ENCODE results near the gene IFITM5.
"Not testable (repeated sequence)": the region's sequence is repeated elsewhere in the genome, so short reads cannot be mapped to it uniquely, and the experiment has no call there.

Gene IFITM5

DNA sequence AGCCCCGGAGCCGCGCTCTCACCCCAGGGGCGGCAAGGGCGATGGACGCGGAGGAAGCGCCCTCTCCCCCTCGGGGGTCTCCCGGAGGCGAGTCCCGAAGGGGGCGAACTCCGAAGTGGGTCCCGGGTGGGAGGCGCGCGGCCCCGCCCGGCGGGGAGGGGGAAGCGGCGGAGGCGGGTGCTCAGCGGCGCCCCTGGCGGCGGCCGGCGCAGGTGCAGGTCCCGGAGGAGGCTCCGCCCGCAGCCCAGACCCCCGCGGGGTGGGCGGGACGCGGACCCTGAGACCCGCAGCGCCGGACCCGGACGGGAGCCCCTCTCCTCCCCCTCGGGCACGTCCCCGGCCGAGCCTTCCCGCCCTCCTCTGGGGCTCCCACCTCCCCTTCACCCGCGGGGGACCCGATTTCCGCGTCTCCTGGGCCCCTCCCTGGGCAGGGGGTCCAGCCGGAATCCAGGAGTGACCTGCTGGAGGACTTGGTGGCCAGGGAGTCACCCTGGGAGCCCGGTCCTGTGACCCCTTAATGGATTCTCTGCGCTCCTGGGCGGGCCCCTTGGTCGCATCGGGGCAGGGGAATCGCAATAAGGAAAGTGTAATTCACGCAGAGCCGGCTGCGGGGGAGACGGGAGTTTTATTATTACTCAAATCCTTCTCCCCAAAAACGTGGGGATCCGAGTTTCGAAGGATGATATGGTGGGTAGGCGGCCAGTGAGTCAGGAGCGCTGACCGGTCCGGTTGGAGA is 11.9 kb upstream of the IFITM5 start:
- not testable (repeated sequence) for DNase-seq

DNA sequence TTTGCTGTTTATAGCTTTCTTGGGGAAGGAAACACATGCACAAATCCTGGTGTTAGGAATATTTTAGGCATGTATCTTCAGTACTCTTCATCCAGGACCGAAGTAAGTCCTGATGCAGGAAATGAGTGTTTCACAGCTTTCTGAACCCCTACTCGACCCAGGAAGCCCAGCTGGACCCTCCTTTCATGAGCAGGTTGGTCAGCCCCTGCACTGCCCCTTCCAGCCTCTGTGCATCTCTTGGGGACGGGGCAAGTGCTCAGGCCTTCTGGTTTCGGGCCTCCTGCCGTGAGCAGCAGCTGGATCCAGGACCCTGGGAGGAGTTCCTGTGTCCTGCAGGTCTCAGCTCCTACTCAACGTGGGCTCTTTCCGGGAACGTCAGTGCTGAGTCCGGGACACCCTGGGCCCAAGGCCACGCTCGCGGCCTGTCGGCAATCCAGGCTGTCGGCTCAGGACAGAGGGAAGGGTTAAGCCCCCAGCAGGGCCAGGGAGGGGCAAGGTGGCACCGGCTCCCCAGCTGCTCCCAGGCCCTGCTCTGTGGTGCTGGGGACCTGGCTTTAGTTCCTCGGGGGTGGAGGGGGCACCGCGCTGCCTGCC is 10.8 kb upstream of the IFITM5 start:
- not testable (repeated sequence) for DNase-seq

DNA sequence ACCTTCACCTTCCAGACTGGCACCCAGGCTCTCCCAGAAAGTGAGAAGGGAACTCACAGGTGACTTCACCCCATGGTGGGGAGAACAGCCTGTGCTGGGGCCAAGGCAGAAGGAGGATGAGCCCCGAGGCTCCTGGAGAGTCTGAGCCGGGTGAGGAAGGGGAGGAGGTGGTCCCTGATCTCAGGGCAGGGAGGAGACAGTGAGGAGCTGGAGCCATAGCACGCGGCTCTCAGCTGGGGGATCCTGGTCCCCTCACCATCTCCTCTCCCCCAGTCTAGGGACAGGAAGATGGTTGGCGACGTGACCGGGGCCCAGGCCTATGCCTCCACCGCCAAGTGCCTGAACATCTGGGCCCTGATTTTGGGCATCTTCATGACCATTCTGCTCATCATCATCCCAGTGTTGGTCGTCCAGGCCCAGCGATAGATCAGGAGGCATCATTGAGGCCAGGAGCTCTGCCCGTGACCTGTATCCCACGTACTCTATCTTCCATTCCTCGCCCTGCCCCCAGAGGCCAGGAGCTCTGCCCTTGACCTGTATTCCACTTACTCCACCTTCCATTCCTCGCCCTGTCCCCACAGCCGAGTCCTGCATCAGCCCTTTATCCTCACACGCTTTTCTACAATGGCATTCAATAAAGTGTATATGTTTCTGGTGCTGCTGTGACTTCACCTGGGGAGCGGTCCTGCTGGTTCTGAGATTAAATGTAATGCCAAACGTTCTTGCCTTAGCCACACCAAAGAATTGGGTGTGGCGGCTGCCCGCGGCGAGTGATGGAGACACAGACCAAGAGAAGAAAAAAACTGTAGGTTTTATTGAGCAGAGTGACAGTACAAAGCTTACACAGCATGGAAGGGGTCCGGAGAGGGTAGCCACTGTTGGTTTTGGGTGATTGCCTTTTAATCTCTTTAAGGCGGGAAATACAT is 9.7 kb upstream of the IFITM5 start:
- not testable (repeated sequence) for DNase-seq

DNA sequence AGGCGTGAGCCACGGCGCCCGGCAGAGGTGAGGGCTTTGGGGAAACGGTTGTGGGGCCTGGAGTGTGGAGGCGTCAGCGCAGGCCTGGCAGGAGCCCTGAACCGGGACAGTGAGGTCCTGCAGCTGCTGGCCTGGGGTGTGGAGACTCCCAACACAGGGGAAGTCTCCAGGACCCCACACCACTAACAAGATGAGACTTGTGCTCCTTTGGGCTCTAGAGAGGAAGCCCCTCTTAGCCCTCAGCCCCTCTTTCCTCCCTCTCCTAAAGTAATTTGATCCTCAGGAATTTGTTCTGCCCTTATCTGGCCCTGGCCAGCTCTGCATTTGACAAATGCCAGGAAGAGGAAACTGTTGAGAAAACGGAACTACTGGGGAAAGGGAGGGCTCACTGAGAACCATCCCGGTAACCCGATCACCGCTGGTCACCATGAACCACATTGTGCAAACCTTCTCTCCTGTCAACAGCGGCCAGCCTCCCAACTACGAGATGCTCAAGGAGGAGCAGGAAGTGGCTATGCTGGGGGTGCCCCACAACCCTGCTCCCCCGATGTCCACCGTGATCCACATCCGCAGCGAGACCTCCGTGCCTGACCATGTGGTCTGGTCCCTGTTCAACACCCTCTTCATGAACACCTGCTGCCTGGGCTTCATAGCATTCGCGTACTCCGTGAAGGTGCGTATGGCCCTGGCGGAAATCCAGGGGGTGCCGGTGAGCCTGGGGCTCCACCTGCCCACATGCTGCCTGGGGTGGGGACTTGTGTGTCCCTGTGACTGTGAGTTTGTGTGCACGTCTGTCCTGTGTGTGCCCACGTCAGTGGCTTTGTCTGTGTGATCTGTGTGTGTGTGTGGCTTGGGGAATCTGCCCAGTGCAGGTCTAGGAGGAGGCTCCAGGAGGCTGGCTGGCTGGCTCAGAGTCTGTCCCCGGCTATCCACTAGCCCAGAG is 8.7 kb upstream of the IFITM5 start, which contains the start of gene IFITM2:
Gene IFITM2, plus strand, starts transcription at position 51 of the 943 bp plus-strand sequence. Its CDS starts 377 bp downstream, at position 428.
- not testable (repeated sequence) for DNase-seq

DNA sequence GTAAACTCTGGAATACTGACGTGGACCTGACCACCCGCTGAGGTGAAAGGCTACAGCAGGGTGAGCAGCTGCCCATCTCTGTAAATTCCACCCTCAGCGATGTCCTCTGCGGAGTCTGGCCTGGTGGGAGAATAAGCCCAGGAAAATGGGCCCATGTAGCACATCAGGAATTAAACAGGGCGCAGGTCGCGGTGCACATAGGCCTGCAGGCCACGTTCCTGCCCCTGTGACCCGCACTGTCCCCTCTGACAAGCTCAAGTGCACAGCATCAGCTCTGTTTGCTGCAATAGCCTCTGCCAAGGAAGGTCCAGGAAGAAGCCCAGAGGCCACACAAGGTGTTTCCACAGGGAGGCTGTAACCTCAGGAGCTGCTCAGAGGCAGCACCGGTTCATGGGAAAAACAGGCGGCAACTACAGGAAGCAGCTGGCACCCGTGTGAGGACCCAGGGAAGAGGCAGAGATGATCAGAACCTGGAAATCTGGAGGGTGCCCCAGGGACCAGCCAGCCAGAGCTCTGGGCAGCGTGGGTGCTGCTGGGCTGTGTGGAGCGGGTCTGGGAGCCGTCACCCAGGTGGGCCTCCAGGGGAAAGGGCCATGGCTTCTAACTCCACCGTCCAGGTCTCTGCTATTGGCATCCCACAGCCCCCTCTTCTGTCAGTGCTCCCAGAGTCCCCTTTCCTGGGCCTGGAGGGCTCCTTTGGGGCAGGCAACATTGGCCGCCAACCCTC is 7.5 kb upstream of the IFITM5 start:
- no peak for DNase-seq

DNA sequence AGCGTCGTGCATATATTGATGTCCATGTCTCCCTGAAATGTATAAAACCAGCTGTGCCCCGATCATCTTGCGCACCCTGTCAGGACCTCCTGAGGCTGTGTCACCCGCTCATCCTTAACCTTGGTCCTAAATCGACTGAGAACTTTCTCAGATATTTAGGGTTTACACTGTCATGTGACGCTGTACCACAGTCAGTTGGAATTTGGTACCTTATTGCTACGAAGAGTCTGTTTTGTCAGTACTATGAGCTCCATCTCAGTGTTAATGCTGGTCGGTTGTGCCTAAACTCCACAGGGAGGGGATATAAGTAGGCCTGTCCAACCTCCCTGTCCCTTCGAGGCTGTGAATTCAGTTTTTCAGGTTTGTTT is 6.5 kb upstream of the IFITM5 start:
- DNase-seq, result no peak

DNA sequence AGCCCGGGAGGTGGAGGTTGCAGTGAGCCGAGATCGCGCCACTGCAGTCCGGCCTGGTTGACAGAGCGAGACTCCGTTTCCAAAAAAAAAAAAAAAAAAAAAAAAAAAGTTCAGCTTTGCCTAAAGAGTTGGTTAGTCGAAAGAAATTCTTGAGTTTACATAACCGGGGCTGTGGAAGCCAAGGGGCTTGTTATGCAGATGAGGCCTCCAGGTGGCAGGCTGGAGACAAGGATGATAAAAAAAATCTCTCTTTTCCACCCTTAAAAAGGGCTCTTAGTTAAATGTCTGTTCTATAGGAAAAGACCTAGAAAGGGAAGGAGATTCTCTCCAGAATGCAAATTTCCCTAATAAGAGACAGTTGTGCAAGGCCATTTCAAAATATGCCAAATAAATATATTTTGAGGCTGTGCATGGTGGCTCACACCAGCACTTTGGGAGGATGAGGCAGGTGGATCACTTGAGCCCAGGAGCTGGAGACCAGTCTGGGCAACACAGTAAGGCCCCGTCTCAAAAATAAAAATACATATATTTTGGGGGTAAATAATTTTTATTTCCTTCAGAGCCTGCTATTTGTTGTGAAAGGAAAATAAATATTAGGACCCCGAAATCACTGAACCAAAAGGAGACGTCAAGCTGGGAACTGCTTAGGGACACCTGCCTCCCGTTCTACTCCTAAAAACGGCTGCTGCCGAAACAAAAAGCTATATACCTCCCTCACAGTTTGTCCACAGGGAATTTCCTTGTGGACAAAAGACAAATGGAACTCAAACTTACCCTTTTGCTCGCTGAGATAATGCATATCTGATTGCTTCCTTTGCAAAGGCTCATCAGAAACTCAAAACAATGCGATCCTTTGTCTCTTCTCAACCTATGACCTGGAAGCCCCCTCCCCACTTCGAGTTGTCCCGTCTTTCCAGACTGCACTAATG is 5.9 kb upstream of the IFITM5 start:
- DNase-seq, result peak; percentile 36

DNA sequence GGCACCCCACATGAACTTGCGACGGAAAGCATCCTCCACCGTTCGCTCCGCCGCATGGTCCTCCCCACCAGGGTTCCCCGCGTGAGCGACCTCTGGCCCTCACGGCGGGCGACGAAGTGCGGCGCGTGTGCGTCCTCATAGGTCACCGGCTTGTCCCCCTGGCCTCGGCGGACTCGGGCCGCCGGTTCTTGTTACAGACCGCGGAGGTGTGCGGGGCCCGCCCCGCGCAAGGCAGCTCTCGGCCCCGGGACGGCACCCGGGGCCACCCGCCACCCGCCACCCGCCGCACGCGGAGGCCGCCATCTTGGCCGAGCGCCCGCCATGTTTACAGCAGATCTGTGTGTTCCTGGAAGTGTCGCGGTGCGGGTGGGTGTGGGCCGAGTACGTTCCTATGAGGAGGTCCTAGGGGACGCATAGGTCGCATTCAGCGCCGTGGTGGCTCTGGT is 4.8 kb upstream of the IFITM5 start:
- no peak for DNase-seq

DNA sequence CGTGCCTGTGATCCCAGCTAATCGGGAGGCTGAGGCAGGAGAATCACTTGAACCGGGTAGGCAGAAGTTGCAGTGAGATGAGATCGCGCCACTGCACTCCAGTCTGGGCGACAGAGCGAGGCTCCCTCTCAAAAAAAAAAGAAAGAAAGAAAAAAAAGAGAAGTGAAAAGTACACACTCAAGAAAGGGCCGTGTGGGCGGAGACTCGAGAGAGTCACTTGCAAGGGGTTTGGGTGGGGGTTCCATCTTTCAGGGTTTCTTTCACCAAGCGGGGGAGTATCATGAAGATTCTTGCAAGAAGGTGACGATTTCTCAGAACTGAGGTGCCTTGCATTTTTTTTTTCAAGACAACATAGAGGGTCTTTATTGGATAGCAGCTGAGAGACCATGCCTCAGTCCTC is 4.0 kb upstream of the IFITM5 start:
- no peak for DNase-seq

DNA sequence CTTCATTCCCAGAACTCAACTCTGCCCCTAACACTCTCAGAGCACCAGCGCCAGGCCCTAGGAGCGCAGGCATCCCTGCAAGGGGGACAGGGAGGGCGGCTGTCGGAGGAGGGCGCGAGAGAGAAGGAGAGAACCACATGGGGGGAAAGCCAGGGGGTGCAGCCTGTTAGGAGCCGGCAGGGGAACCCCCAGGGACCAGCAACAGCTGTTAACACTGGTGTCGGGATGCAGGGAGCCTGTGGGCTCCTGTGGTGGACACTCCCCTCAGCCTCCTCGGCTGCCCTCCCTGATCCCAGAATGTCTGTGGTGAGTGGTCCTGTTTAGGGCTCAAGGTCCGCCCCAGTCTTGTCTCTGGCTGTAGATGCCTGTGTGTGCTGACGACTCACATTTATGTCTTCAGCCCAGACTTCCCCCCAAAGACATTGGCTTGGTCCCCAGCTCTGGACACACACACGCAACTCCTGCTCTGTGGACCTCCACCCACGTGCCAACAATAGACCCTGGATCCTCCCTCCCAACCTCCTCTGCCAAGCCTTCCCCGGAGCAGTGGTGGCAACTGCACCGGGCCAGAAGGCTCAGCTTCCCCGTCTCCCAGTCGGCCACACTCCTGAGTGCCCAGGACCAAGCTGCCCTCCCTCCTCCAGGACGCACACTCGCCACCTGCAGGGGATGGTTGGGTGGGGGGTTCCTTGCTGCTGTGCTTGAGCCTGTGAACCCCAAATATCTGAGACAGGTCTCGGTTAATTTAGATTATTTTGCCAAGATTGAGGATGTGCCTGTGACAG is 817 bp upstream of the IFITM5 start:
- no peak for DNase-seq

DNA sequence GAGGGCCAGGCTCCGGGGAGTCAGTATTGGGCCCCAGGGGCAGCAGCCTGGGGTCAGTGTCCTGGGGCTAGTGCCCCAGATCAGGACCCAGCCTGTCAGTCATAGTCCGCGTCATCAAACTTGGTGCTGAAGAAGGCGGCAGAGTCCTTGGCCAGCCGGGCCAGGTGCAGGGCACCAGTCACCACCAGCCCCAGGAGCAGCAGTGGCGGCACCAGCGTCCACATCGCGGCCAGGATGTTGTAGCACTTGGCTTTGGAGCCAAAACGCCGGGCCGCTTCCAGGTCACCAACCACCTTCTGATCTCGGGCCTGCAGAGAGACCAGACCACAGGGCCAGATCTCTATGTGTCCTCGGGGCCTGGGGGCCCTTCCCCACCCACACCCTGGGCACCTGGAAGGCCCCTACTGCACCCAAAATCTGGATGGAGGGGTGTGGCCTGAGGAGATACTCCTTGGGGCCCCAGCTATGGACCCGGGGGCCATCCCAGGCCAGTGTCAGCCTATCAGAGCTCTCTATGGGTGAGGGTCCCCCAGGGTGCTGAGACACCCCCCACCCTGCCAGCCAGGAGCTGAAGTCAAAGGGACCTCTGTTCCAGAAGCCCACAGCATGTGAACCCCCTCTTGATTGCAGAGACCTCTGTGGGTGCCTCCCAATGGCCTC is 790 bp downstream of the IFITM5 start:
- DNase-seq, result no peak

DNA sequence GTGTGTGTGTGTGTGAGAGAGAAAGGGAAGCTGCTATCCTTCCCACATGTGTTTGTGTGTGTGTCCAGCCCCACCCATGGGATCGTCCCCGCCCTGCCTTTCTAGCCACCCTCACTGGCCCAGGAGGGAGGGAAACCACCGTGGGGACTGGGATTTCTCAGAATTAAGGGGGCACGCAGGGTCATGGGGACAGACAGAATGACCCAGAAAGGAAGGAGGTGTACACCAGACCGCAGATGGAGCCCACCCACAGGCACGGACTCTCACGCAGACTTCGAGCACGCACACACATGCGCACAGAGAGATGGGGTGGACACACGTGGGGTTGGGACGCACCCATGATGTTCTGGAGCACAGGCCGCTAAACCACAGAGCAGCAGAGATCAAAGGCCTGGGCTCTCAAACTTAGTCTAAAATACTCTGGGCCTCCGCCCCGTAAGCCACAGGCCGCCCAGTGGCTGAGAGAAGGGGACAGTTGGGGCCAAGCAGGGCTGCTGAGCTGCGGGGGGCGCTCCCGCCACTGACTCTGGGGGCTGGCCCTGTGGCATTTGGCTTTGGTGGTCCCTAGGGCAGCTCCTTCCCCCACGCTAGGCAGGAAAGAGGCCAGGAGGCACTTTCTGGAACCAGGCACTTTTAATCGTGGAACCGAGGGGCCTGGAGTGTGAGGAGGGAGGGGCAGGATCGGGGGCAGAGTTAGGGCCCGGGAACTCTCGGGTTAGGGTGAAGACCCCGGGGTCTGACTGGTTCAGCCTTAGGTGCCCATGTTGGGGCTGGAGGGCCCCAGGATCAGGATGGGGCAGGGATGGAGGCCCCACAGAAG is 1.5 kb downstream of the IFITM5 start:
- DNase-seq, result no peak

DNA sequence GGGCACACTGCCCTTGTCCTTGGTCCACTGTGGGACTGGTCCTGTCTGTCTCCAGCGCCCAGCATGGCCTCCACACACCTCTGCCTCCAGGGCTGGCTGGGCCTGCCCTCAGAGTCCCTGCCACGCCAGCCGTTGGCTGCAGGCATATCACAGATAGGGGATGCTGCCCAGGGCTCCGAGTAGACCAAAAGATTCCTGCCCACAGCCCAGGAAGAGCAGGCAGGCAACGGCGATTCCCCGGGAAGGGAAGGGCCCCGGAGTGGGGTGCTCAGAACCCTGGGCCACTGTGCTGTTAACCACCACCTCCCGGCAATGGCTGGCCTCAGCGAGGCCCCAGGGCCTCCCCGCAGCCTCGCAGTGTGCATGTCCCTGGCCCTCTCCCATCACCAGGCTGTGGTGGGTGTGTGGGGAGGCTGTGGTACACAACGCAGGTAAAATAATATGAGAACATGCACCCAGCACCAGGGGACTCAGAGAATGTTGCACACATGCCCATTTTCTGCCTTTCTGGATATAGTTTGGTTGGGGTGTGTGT is 2.2 kb downstream of the IFITM5 start:
- no peak for DNase-seq

DNA sequence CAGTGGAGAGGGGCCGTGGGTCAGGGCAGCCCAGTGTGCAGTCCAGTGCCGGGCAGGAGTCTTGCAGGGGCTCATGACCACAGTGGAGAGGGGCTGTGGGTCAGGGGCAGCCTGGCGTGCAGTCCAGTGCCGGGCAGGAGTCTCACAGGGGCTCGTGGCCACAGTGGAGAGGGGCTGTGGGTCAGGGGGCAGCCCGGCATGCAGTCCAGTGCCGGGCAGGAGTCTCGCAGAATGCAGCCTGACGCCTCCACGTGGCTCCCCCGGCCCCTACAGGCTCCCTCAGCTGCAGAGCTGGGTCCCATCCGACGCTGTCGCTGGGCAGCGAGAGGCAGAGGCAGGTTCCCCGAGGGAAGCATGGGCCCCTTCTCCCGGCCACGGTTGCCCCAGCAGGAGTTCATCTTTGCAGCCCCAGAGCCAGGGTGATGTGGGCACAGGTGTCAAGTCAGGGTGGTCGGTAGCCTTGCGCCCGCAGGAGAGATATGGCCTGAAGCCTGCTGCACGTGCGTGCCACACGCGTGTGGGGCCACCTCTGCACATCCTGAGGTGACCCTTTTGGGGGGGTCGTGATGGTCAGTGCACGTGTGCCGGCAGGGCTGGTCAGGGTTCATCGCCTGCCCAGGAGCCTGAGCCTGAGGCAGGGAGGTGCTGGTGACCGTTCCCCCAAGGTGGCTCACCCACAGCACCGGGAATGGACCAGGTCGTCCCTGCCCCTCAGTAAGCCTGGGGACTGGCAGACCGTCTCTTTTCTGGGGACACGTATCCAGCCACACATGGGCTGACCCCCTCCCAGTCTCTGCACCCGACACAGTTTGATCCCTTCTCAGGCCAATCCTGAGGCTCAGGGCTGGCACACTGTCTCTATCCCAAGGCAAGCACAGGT is 2.9 kb downstream of the IFITM5 start:
- DNase-seq, result no peak

DNA sequence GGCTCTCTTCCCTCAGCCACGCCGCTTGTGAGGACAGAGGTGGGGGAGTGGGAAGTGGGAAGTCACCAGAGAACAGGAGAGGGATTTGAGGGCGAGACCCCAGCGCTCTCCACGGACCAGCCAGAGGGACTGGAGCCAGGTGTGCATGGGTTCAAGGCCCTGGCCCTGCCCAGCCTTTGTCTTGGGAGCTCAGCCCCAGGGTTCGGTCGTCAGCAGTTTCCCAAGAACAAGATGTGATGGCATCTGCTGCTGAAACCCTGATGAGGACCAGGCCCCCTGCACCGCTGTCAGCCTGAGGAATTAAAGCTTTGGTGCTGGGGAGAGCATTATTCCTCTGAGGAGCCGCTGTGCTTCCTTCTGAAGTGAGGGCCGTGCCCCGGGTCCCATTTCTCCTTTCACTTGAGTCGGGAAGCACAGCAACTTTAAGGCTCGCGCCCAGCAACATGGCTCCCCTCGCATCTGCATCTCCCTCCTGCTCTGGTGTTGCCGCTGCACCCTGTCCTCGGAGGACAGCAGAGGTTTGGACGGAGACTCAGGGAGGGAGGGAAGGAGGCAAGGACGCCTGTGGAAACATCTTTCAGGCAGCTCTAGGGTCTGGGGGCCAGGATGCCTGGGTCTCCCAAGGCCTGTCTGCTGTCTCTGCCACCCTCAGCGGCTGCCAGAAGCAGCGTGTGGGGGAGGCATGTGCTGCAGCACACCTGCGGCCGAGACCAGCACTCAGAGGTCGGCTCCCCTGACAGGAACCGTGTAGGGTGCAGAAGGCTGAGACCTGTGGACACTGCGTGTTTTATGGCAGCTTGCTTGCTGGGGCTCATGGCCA is 3.8 kb downstream of the IFITM5 start:
- DNase-seq, result no peak

DNA sequence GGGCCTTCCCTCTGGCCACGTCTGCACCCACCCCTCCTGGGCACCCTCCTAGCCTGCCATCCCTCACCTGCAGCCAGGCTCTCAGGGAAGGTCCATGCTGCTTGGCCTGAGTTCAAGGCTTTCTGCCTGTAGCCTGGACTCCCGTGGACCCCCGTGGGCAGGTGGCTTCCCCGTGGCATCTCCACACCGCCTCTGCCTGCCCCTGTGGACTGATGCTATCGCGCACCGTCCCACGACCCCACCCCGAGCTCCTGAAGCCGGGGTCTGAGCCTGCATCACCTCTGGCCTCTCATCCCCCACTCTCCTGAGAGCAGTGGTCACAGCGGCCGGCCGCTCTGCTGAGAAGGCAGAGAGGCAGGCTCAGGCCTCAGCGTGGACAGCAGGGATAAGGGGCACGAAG is 4.5 kb downstream of the IFITM5 start:
- DNase-seq, result no peak

Data from COR-L47 (cell line).